Ammon's horn (tissue), 1 donor: ENCODE results near the gene EXOC1.
"Not testable (repeated sequence)": the region's sequence is repeated elsewhere in the genome, so short reads cannot be mapped to it uniquely, and the experiment has no call there.

Source experiments
- DNase-seq: peaks from one replicate; pipeline ENCODE4 v3.0.0-alpha.2; 2016; ENCODE audit warnings: low spot score

EXOC1 gene

DNA sequence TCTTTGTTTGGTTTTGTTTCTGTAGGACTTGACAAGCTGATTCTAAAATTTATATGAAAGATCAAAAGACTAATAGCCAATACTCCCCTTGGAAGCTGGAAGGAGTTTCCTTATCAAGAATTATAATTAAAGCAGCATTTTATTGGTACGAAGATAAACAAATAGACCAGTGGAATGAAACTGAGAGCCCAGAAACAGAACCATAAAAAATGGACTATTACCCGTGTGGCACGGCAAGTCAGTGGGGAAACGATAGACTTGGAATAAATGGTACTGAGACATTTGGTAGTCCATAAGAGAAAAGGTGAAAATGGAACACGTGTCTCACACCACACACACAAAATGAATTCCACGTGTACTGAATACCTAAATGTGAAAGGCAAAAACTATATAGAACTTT lies 52.9 kb downstream of the EXOC1 start:
- no peak for DNase-seq

GRCh38 chr4:55906989-55907388 lies 53.5 kb downstream of the EXOC1 start:
- DNase-seq, result no peak

DNA sequence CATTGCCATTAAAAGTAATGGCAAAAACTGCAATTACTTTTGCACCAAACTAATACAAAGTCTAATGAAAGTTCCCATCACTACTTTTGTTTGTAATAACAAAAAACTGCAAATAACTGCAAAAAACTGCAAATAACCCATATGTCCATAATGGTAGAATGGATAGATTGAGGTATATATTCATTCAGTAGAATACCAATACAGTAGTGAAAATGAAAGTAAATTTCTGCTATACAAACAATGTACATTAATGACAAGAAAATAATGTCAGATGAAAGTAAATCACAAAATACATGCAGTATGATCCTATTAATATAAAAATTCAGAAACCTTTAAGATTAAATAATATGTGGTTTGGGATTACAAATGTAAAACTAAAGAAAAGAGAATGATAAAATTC lies 54.0 kb downstream of the EXOC1 start:
- DNase-seq, result no peak

DNA sequence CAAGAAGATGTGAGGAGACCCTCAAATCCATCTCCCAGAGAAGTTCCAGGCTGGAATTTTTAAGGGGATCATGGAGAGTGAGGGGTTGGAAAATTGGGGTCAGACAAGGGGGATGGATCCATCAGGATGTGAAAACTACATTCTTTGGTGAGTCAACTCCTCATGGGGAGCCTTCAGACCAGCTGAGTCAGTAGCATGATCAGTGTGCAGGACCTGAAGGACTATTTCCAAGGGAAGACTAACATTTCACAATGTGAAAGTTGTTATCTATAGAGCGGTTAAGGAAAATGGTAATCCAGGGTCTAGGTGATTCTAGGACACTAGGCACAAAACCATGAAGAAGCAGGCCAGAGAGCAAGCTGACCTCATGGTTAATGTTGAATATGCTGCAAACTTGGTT lies 56.7 kb downstream of the EXOC1 start:
- no peak for DNase-seq

DNA sequence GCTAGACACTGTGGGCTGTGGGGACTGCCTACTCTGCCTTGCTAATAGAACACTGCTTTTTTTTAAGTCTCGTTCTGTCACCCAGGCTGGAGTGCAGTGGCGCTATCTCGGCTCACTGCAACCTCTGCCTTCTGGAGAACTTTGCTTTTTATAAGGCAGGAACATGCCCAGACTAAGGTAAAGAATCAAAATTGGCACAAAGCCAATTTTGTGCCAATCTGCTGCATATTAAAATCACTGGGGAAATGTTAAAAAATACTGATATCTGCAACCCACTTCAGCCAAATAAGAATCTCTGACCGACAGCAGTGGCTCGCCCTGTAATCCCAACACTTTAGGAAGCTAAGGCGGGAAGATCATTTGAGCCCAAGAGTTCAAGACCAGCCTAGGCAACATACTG lies 58.8 kb downstream of the EXOC1 start:
- DNase-seq, result no peak

- DNase-seq, result no peak
These were observed 67.1 kb downstream of the EXOC1 start for GRCh38 chr4:55920571-55920970.

DNA sequence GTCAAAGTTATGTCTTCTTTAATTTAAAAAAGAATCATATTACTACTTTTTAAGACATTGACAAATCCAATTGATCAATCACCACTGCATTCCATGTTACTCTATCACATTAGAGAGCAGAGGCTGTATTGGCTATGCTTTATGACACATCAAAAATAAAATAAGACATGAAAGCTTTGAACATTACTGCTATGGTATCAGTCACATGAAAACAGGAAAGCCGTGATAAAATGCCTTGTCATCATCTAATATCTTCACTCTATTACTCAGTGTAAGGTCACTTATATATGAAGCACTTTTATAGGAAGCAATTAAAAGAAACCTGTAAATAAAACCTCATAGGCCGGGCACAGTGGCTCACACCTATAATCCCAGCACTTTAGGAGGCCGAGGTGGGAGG lies 67.6 kb downstream of the EXOC1 start:
- no peak for DNase-seq

GRCh38 chr4:55925241-55925640 lies 71.8 kb downstream of the EXOC1 start:
- no peak for DNase-seq

- no peak for DNase-seq
These were observed 73.2 kb downstream of the EXOC1 start for GRCh38 chr4:55926610-55927009.

GRCh38 chr4:55927803-55928437 lies 74.5 kb downstream of the EXOC1 start:
- DNase-seq, result no peak

DNA sequence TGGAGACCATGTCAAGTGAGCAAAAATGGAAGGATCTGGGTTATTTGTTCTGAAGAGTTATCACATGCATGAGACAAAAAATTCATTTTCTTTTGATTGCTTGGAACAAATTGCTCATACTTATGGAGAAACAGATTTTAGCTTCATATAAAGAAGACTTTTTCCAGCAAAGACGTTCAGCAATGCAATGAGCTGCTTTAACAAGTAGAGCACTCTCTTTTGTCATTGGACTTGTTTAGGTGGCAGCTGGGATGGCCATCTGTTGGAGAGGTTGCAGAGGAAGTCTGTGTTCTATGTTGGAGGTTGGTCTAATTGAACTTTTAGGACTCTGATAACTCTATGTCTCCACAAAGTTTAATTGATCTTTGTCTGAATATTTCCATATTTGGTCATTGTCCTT lies 75.4 kb downstream of the EXOC1 start:
- no peak for DNase-seq

- DNase-seq, result no peak
These were observed 77.6 kb downstream of the EXOC1 start for GRCh38 chr4:55931043-55931442.

DNA sequence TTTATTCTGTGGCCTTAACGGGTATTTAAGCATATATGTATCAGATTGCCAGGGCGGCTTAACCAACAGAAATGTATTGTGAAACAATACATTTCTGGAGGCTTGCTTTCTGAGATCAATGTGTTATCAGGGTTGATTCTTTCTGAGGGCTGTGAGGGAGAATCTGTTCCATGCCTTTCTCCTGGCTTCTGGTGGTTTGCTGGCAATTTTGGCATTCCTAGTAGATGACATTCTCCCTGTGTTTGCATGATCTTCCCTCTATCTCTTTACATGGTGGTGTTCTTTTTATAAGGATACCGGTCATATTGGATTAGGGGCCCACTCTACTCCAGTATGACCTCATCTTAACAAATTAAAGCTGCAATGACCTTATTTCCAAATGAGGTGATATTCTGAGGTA lies 78.4 kb downstream of the EXOC1 start:
- no peak for DNase-seq

- DNase-seq, result no peak
These were observed 79.1 kb downstream of the EXOC1 start for GRCh38 chr4:55932511-55932910.

- no peak for DNase-seq
These were observed 80.2 kb downstream of the EXOC1 start for GRCh38 chr4:55933611-55934010.

GRCh38 chr4:55935907-55936306 lies 82.5 kb downstream of the EXOC1 start:
- DNase-seq, result not testable (repeated sequence)

DNA sequence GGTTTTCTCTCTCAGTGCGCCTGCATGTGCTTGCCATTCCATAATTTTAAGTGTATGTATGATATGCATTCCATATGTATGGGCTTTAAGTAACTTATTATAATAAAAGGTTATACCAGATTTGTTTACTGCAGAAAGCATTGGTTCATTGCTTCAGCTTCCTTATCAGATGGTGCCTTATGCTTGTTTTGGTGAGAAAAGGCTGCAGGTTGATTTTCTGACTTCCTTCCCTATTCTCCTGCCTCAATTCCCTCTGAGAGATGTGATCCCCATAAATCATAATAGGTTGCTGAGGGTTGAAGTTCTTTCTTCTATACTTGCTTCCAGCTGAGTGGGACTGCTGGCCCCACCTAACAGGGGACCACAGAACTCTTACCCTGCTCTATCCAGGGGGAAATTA lies 85.0 kb downstream of the EXOC1 start:
- DNase-seq, result no peak

DNA sequence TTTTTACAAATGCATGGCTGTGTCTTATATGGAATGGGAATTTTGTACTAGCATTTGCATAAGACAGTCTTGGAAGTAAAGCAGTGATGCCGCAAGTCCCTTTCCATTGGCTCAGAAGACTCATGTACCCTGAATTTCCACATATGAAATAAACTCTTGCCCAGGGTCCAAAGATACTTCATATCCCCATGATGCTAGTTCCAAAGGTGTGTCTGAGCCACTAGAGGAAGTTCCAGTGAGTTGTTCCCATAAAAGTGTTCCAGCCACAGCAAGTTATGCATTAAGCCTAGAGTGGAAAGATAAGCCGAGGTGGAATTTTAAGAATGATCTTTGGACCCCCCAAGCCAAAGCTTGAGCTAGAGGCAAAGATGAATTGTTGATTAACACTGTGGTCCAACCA lies 86.0 kb downstream of the EXOC1 start:
- DNase-seq, result no peak

GRCh38 chr4:55941881-55942396 lies 88.5 kb downstream of the EXOC1 start:
- DNase-seq, result no peak

- DNase-seq, result no peak
These were observed 93.9 kb downstream of the EXOC1 start for GRCh38 chr4:55947254-55947882.

GRCh38 chr4:55947912-55948725 lies 94.7 kb downstream of the EXOC1 start:
- DNase-seq, result peak; percentile 5

GRCh38 chr4:55948726-55949481 lies 95.5 kb downstream of the EXOC1 start, which contains the start of gene CEP135:
Gene CEP135 (plus strand): TSS chr4:55948945. CDS start chr4:55952131, 3,186 bp downstream.
- DNase-seq, result peak; percentile 94
